HepG2 (cell line): ENCODE measurements around the gene SMURF1. TPM values are rescaled to one million over a fixed set of nuclear protein-coding genes. Genes with fewer than 3 reads are reported as not detected.

ENCODE experiments used
- ATAC-seq: fragments of 200-7000 bp; cut with Tn5 transposase; 3 replicates; pipeline ENCODE4 v1.9.1; 2020; ENCODE audit warnings: mild to moderate bottlenecking, moderate library complexity
- BruUV-seq: library from RNA; stranded (reverse); fragments of 400-500 nt; replicated peaks from 2 replicates; lab custom pipeline; 2021; lab: Mats Ljungman, UMichigan
- CTCF ChIA-PET: fragments of 300-600 bp; formaldehyde crosslinking; extraction: SDS; loops from one replicate; lab custom pipeline; 2021; ENCODE audit warnings: low total read pairs, inconsistent platforms, low intra/inter-chr PET ratio; lab: Yijun Ruan, JAX
- POLR2A ChIA-PET: fragments of 350-600 bp; sonication (Branson Sonifier 250); formaldehyde crosslinking; loops from one replicate; lab custom pipeline; 2020; ENCODE audit warnings: antibody characterized with exemption, inconsistent platforms; lab: Yijun Ruan, JAX
- DNase-seq: peaks from one replicate; pipeline ENCODE4 v3.0.0-alpha.2; 2015; ENCODE audit warnings: low spot score
- FAIRE-seq: peaks from 3 replicates; lab custom pipeline; 2011; peaks lifted over from hg19 to GRCh38; lab: Jason Lieb, UNC
- H2AFZ ChIP-seq: one replicate; pipeline ENCODE4 v1.6.1; 2011; ENCODE audit warnings: low read length, inconsistent platforms
- H3K27ac ChIP-seq: fragments of 300-600 bp; 3 replicates; pipeline ENCODE4 v1.8.0; 2011; ENCODE audit warnings: mixed run types, mild to moderate bottlenecking, mixed read lengths, low read length, inconsistent platforms; ENCODE audit not compliant: insufficient read depth; ENCODE audit errors: extremely low read length
- H3K27me3 ChIP-seq, 2 experiments: fragments of 200-600 bp in 1 of 2; 2 replicates in 1 of 2; 3 replicates in 1 of 2; pipeline versions ENCODE4 v1.6.0 to v1.8.0; 2011; ENCODE audit warnings: low read length in 2 of 2, mild to moderate bottlenecking in 2 of 2, moderate library complexity in 2 of 2, inconsistent platforms in 1 of 2; ENCODE audit not compliant: insufficient read depth in 2 of 2, control insufficient read depth in 1 of 2
- H3K36me3 ChIP-seq, 2 experiments: fragments of 200-600 bp in 1 of 2; replicated peaks in 1 of 2; 2 replicates in 1 of 2; 3 replicates in 1 of 2; pipeline versions ENCODE4 v1.5.1 to v1.8.0; 2011; ENCODE audit warnings: low read length in 2 of 2, inconsistent platforms in 1 of 2; ENCODE audit not compliant: insufficient read depth in 2 of 2, control insufficient read depth in 1 of 2
- H3K4me1 ChIP-seq: 2 replicates; pipeline ENCODE4 v1.5.1; 2012; ENCODE audit warnings: low read length, inconsistent platforms; ENCODE audit not compliant: insufficient read depth
- H3K4me2 ChIP-seq: 2 replicates; pipeline ENCODE4 v1.6.0; 2011; ENCODE audit warnings: low read depth, low read length, inconsistent platforms
- H3K4me3 ChIP-seq, 3 experiments: fragments of 200-600 bp in 1 of 3; sonication (generic), shearing (Covaris generic) in 1 of 3; replicated peaks in 1 of 3; 2 replicates each; pipeline ENCODE4 v1.5.1; 2011 to 2016; ENCODE audit warnings: low read length in 3 of 3, inconsistent platforms in 2 of 3, low read depth in 2 of 3, mild to moderate bottlenecking in 2 of 3, control low read depth in 1 of 3, mixed read lengths in 1 of 3; ENCODE audit not compliant: insufficient read depth in 1 of 3
- H3K79me2 ChIP-seq: one replicate; pipeline ENCODE4 v1.6.1; 2011; ENCODE audit warnings: low read length, inconsistent platforms; ENCODE audit not compliant: insufficient read depth
- H3K9ac ChIP-seq: 2 replicates; pipeline ENCODE4 v1.6.0; 2011; ENCODE audit warnings: mild to moderate bottlenecking, low read depth, low read length, inconsistent platforms; ENCODE audit not compliant: insufficient read depth
- H3K9me3 ChIP-seq: 2 replicates; pipeline ENCODE4 v1.5.1; 2012; ENCODE audit warnings: mild to moderate bottlenecking, low read length
- H4K20me1 ChIP-seq: 2 replicates; pipeline ENCODE4 v1.6.0; 2011; ENCODE audit warnings: inconsistent platforms, mild to moderate bottlenecking, low read length, moderate library complexity; ENCODE audit not compliant: insufficient read depth
- ATF3 ChIP-seq: sonication (generic); formaldehyde crosslinking; IDR thresholded peaks from 2 replicates; pipeline ENCODE4 v1.4.0; 2020; ENCODE audit warnings: missing genetic modification reagents
- BATF2 ChIP-seq: sonication (generic); formaldehyde crosslinking; IDR thresholded peaks from 2 replicates; pipeline ENCODE4 v1.8.0; 2022; ENCODE audit warnings: mild to moderate bottlenecking, missing genetic modification reagents, moderate library complexity
- ETV6 ChIP-seq: sonication (generic); formaldehyde crosslinking; conservative IDR thresholded peaks from 2 replicates; pipeline ENCODE4 v1.4.0; 2020; ENCODE audit warnings: missing genetic modification reagents
- PITX1 ChIP-seq: sonication (generic); formaldehyde crosslinking; IDR thresholded peaks from 2 replicates; pipeline ENCODE4 v1.5.1; 2020; ENCODE audit warnings: mild to moderate bottlenecking, missing genetic modification reagents
- REL ChIP-seq: sonication (generic); formaldehyde crosslinking; conservative IDR thresholded peaks from 2 replicates; pipeline ENCODE4 v1.8.0; 2022; ENCODE audit warnings: mild to moderate bottlenecking, missing genetic modification reagents, moderate library complexity
- SMYD3 ChIP-seq: sonication (generic); formaldehyde crosslinking; IDR thresholded peaks from 2 replicates; pipeline ENCODE4 v1.8.1; 2023; ENCODE audit warnings: mild to moderate bottlenecking, missing genetic modification reagents
- ZNF121 ChIP-seq: sonication (generic); formaldehyde crosslinking; IDR thresholded peaks from 2 replicates; pipeline ENCODE4 v1.5.0; 2020; ENCODE audit warnings: mild to moderate bottlenecking, missing genetic modification reagents
- ZNF142 ChIP-seq: sonication (generic); formaldehyde crosslinking; IDR thresholded peaks from 2 replicates; pipeline ENCODE4 v1.4.0; 2020; ENCODE audit warnings: missing genetic modification reagents
- ZNF253 ChIP-seq: sonication (generic); formaldehyde crosslinking; IDR thresholded peaks from 2 replicates; pipeline ENCODE4 v1.8.0; 2022; ENCODE audit warnings: mild to moderate bottlenecking, missing genetic modification reagents, borderline replicate concordance
- ZNF296 ChIP-seq: sonication (generic); formaldehyde crosslinking; conservative IDR thresholded peaks from 2 replicates; pipeline ENCODE4 v1.5.0; 2020; ENCODE audit warnings: mild to moderate bottlenecking, missing genetic modification reagents
- ZNF547 ChIP-seq: sonication (generic); formaldehyde crosslinking; IDR thresholded peaks from 2 replicates; pipeline ENCODE4 v1.5.1; 2020; ENCODE audit warnings: mild to moderate bottlenecking, missing genetic modification reagents
- WGBS: methylation state at CpG from one replicate; pipeline ENCODE4 v1.1.6; 2017; ENCODE audit warnings: low lambda C conversion rate; 5-methylcytosine and 5-hydroxymethylcytosine counted together
- in situ Hi-C: cut with HindIII; loops from 2 replicates; pipeline ENCODE4 v1.10.0; 2017; ENCODE audit warnings: low pct_unique_long_range_greater_than_20kb; ENCODE audit not compliant: extremely low pct_ligation_motif_present
- intact Hi-C: fragments of 100-400 bp; cut with micrococcal nuclease; formaldehyde crosslinking; loops from one replicate; pipeline ENCODE4 v1.10.0; 2022; ENCODE audit not compliant: unreplicated experiment
- polyA plus RNA-seq, 8 experiments: library from polyadenylated mRNA; depleted of rRNA in 3 of 8; stranded (reverse) in 7 of 8; unstranded in 1 of 8; fragments of >200 nt; fragmentation: Illumina TruSeq in 4 of 8; extraction: Trizol in 4 of 8; gene quantifications; 2 replicates each; pipeline versions ENCODE4 v1.2.1 to v1.2.3, GENCODE V29; 2011 to 2016; ENCODE audit warnings: low read depth in 4 of 8, missing spikeins in 1 of 8, mixed read lengths in 1 of 8; ENCODE audit not compliant: insufficient read depth in 1 of 8
- total RNA-seq, 5 experiments: library from RNA; depleted of rRNA; stranded (reverse); fragments of >200 nt; fragmentation: Illumina TruSeq; extraction: Trizol; gene quantifications; 2 replicates each; pipeline ENCODE4 v1.2.3, GENCODE V29; 2016; ENCODE audit warnings: low read depth in 1 of 5

SMURF1 gene
- total and polyA plus RNA-seq, 2 of the 13 experiments (the other 11 are each of a cell fraction or from before 2014, with no cell fraction given): 8.3 to 11.1 TPM

- no peak for FAIRE-seq
- ChIA-PET CTCF (no interaction called here), POLR2A (no interaction called here)
- ATAC-seq: no peak
- Histone ChIP-seq H3K27ac (no peak overlapping the region), H4K20me1 (no peaks in the 10 kb centered on the region), H3K36me3 (no peaks in the 10 kb centered on the region; a peak in 1 of 5 replicates), H3K4me3 (no peak overlapping the region), H2AFZ (no peak overlapping the region), H3K9ac (no peak overlapping the region), H3K9me3 (no peaks in the 10 kb centered on the region), H3K4me1 (peaks cover 46% of the 10 kb centered on the region), H3K4me2 (no peak overlapping the region), H3K79me2 (peaks cover 49% of the 10 kb centered on the region), H3K27me3 (no peaks in the 10 kb centered on the region)
- WGBS: 94% methylated on average over 2 of the region's 2 CpGs
- no peak for TF ChIP-seq ZNF253 (CRISPR knock-in tag)
- peak; percentile 86 for TF ChIP-seq ZNF121 (CRISPR knock-in tag)
- no TSS peak for BruUV-seq
- in situ Hi-C loops: no loop called here
- DNase-seq: no peak
- intact Hi-C loops: no loop called here
Measured at GRCh38 chr7:99086944-99087343, 57.0 kb downstream of the SMURF1 start.

DNA sequence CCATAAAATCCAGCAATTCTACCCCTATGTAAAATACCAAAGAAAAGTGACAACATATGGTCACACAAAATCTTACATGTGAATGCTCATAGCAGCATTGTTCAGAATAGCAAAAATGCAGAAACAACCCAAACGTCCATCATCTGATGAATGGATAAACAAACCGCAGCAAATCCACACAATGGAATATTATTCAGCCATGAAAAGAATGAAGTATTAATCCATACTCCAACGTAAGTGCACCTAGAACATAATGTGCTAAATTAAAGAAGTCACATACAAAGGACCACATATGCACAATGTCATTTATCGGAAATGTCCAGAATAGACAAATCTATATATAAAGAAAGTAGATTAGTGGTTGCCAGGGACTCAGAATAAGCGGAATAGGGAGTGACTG is 57.4 kb downstream of the SMURF1 start:
- no peak for DNase-seq
- Histone ChIP-seq H3K27ac (no peak overlapping the region), H4K20me1 (no peaks in the 10 kb centered on the region), H3K9ac (no peak overlapping the region), H3K27me3 (no peaks in the 10 kb centered on the region), H3K4me3 (no peak overlapping the region), H3K4me1 (peaks cover 42% of the 10 kb centered on the region), H3K4me2 (no peak overlapping the region), H3K36me3 (no peaks in the 10 kb centered on the region; a peak in 1 of 5 replicates), H3K9me3 (no peaks in the 10 kb centered on the region), H3K79me2 (peaks cover 45% of the 10 kb centered on the region), H2AFZ (no peak overlapping the region)
- POLR2A ChIA-PET: no interaction called here
- no TSS peak for BruUV-seq
- CTCF ChIA-PET: no interaction called here
- WGBS: 96% methylated on average over 5 of the region's 5 CpGs
- in situ Hi-C loops: no loop called here
- intact Hi-C loops: no loop called here
- ATAC-seq: no peak
- FAIRE-seq: no peak
- TF ChIP-seq ETV6 (CRISPR knock-in tag): no peak
- TF ChIP-seq ATF3 (CRISPR knock-in tag): no peak
- no peak for TF ChIP-seq BATF2 (CRISPR knock-in tag)
- TF ChIP-seq ZNF547 (CRISPR knock-in tag): no peak
- TF ChIP-seq REL: no peak
- TF ChIP-seq SMYD3: no peak
- no peak for TF ChIP-seq ZNF142 (CRISPR knock-in tag)
- TF ChIP-seq PITX1 (CRISPR knock-in tag): no peak
- no peak for TF ChIP-seq ZNF296
